ENCODE measurements around the gene MEF2C. TPM values are rescaled to one million over a fixed set of nuclear protein-coding genes. Genes with fewer than 3 reads are reported as not detected.

Gene MEF2C
- total RNA-seq, 2 donors from 2014 or later = 13.9 to 44.0 TPM

- intact Hi-C loops (cut with DNase I) = no loop called here
- Histone ChIP-seq H3K27ac (no peak overlapping the region), H3K27me3 (replicated peaks; ENCODE audit: insufficient read depth) (no peaks in the 10 kb centered on the region), H3K9me3 (no peaks in the 10 kb centered on the region), H3K4me1 (replicated peaks) (no peaks in the 10 kb centered on the region), H3K36me3 (no peaks in the 10 kb centered on the region), H3K4me3 (no peak overlapping the region)
- WGBS = 96% methylated on average over 5 of the region's 5 CpGs
- no peak for DNase-seq (ENCODE audit: low spot score)
- no peak for TF ChIP-seq CTCF (IDR thresholded peaks at IDR 0.05)
- TF ChIP-seq POLR2AphosphoS5 (IDR thresholded peaks at IDR 0.05) = no peak
- TF ChIP-seq POLR2A (IDR thresholded peaks at IDR 0.05) = no peak
These were observed 19.5 kb downstream of the MEF2C start for GRCh38 chr5:88863523-88863922.

DNA sequence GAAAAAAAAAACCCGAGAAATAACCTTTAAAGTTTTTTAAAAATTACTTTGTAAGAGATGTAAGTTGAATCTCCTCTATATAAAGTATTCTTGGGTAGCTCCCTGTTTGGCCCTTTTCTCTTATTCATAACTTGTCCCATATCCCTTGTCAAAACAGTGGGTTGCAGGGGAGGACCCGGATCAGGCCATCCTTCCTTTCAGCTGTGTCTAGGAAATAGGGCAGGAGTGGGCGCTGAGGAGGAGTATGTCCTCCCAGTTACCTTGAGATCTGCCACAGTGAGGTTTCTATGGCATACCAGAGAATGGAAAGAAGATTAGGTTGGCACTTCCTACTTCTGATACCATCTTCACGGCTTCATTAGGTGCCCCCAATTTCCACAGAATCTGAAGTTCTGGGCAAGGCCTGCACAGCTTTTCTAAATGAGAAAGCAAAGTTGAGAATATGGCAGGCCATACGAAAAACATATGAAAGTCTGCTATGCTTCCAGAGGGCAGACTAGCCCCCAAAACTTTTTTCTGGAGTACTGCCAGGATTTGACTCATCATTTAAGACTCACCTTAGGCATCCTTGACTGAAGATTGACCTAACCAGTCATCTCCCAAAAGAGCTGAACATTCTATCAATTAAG lies 20.3 kb downstream of the MEF2C start:
- intact Hi-C loops (cut with DNase I) = no loop called here
- no peak for TF ChIP-seq POLR2AphosphoS5 (IDR thresholded peaks at IDR 0.05)
- TF ChIP-seq POLR2A (IDR thresholded peaks at IDR 0.05) = no peak
- no peak for TF ChIP-seq CTCF (IDR thresholded peaks at IDR 0.05)
- Histone ChIP-seq H3K4me3 (no peak overlapping the region), H3K36me3 (no peaks in the 10 kb centered on the region), H3K4me1 (replicated peaks) (no peaks in the 10 kb centered on the region), H3K27ac (no peak overlapping the region), H3K27me3 (replicated peaks; ENCODE audit: insufficient read depth) (no peaks in the 10 kb centered on the region), H3K9me3 (no peaks in the 10 kb centered on the region)
- 95% methylated on average over 5 of the region's 5 CpGs for WGBS
- no peak for DNase-seq (ENCODE audit: low spot score)

- H3K27me3 ChIP-seq (replicated peaks; ENCODE audit: insufficient read depth) = no peaks in the 10 kb centered on the region
- H3K4me3 ChIP-seq = no peak overlapping the region
- H3K9me3 ChIP-seq = no peaks in the 10 kb centered on the region
- 46% methylated on average over 2 of the region's 2 CpGs for WGBS
- H3K36me3 ChIP-seq = no peaks in the 10 kb centered on the region
- TF ChIP-seq POLR2AphosphoS5 (IDR thresholded peaks at IDR 0.05) (no peak), CTCF (IDR thresholded peaks at IDR 0.05) (no peak), POLR2A (IDR thresholded peaks at IDR 0.05) (no peak)
- H3K4me1 ChIP-seq (replicated peaks) = no peaks in the 10 kb centered on the region
- no peak overlapping the region for H3K27ac ChIP-seq
- DNase-seq (ENCODE audit: low spot score) = no peak
- intact Hi-C loops (cut with DNase I) = no loop called here
These were observed 21.8 kb downstream of the MEF2C start for GRCh38 chr5:88861231-88861630.

DNA sequence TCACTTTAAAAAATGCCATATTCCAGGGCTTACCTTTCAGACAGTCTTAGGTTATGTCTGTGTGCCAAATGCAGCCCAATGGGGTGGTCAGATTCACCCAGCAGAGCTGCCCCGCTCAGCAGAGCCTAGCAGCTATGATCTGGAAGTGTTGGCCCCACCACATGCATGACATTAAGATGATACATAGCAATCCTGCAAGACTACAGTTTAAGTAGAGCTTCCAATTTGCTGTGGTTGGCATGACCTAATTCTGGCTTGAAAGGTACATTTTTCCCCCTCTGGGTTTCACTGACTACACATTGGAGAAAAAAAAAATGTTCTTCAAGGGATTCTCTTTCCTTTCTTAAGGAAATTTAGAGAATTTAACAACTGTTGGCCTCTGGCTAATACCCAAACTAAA lies 22.5 kb downstream of the MEF2C start:
- Histone ChIP-seq H3K4me1 (replicated peaks) (no peaks in the 10 kb centered on the region), H3K4me3 (no peak overlapping the region)
- WGBS = 96% methylated on average over 1 of the region's 1 CpG

More for the DNA sequence above, 22.5 kb downstream of the MEF2C start:
- no peak for TF ChIP-seq POLR2A (IDR thresholded peaks at IDR 0.05)
- no peak for TF ChIP-seq POLR2AphosphoS5 (IDR thresholded peaks at IDR 0.05)
- no peak for TF ChIP-seq CTCF (IDR thresholded peaks at IDR 0.05)
- Histone ChIP-seq H3K27me3 (replicated peaks; ENCODE audit: insufficient read depth) (no peaks in the 10 kb centered on the region), H3K9me3 (no peaks in the 10 kb centered on the region), H3K27ac (no peak overlapping the region), H3K36me3 (no peaks in the 10 kb centered on the region)
- intact Hi-C loops (cut with DNase I) = no loop called here
- DNase-seq (ENCODE audit: low spot score) = no peak
